Measurements from ENCODE around the gene FAM107B.

GRCh38 chr10:14691359-14691758, 83.3 kb downstream of the FAM107B start:
- TF ChIP-seq RAD21 (IDR thresholded peaks at IDR 0.05 in 1 of 2, conservative IDR thresholded peaks at IDR 0.05 in 1 of 2; ENCODE audit: low read depth in 2 of 2, low read length in 2 of 2) (no peak), POLR2A (IDR thresholded peaks at IDR 0.05; ENCODE audit: control extremely low read depth in 1 of 2, low read depth in 2 of 2, low read length in 2 of 2) (no peak), JUND (IDR thresholded peaks at IDR 0.05; ENCODE audit: low read length) (no peak), TEAD4 (IDR thresholded peaks at IDR 0.05; ENCODE audit: low read depth, low read length) (no peak), MAFK (IDR thresholded peaks at IDR 0.05; ENCODE audit: low read depth, low read length) (no peak)

Measured in H1 (cell line).